Liver (tissue), 3 donors: ENCODE measurements around the gene PHLPP2.

Source experiments
- ATF3 ChIP-seq: IDR thresholded peaks from 2 replicates; pipeline ENCODE4 v1.6.1; 2016; ENCODE audit warnings: antibody characterized with exemption
- GABPA ChIP-seq, 2 donors: IDR thresholded peaks in 1 of 2; conservative IDR thresholded peaks in 1 of 2; 2 replicates each; pipeline ENCODE4 v1.6.1; 2016; ENCODE audit warnings: antibody characterized with exemption in 2 of 2, mild to moderate bottlenecking in 1 of 2, moderate library complexity in 1 of 2
- RAD21 ChIP-seq, 2 donors: IDR thresholded peaks; 2 replicates each; pipeline ENCODE4 v1.6.1; 2016; ENCODE audit warnings: antibody characterized with exemption in 2 of 2, mild to moderate bottlenecking in 2 of 2
- TAF1 ChIP-seq: conservative IDR thresholded peaks from 2 replicates; pipeline ENCODE4 v1.6.1; 2016; ENCODE audit warnings: antibody characterized with exemption, mild to moderate bottlenecking
- TF ChIP-seq, protein P1 (sequence below): IDR thresholded peaks from 2 replicates; pipeline ENCODE4 v1.6.1; 2016; ENCODE audit warnings: antibody characterized with exemption
- TF ChIP-seq, protein P2 (sequence below): fragments of 150-350 bp; IDR thresholded peaks from 2 replicates; pipeline ENCODE4 v1.5.1; 2017; ENCODE audit warnings: improper control_type of control experiment, low read depth, low read length; ENCODE audit not compliant: missing input control
- TF ChIP-seq, protein P3 (sequence below): IDR thresholded peaks from 2 replicates; pipeline ENCODE4 v1.6.1; 2016; ENCODE audit warnings: antibody characterized with exemption, mild to moderate bottlenecking
- donor health status: healthy.
- donor health status: healthy.

DNA sequence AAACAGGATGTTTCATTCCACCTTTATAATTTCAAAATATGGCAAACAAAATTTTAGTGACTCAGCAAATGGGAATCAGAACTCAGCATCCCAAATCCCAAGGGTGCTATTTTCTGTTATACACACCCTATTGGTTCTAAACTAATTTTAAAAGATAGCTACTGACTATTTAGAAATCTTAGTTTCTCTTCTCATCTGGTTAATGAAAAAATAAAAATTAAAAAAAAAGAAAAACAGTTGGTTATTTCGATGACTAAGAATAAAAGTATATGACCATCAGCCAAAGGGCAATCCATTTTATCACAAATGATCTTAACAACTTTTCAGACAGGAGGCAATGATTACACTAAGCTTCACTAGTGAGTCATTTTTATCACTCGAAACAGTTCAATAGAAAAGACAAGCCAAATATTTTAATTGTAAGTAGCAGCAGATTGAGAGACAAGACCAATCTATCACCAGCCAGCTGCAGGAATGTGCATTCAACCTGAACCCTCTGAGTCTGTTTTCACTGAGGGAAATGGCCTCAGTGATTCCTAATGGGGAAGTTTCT lies 15.2 kb downstream of the PHLPP2 start:
- TF ChIP-seq, protein P1, sequence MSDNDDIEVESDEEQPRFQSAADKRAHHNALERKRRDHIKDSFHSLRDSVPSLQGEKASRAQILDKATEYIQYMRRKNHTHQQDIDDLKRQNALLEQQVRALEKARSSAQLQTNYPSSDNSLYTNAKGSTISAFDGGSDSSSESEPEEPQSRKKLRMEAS: no peak
- TF ChIP-seq, protein P2, sequence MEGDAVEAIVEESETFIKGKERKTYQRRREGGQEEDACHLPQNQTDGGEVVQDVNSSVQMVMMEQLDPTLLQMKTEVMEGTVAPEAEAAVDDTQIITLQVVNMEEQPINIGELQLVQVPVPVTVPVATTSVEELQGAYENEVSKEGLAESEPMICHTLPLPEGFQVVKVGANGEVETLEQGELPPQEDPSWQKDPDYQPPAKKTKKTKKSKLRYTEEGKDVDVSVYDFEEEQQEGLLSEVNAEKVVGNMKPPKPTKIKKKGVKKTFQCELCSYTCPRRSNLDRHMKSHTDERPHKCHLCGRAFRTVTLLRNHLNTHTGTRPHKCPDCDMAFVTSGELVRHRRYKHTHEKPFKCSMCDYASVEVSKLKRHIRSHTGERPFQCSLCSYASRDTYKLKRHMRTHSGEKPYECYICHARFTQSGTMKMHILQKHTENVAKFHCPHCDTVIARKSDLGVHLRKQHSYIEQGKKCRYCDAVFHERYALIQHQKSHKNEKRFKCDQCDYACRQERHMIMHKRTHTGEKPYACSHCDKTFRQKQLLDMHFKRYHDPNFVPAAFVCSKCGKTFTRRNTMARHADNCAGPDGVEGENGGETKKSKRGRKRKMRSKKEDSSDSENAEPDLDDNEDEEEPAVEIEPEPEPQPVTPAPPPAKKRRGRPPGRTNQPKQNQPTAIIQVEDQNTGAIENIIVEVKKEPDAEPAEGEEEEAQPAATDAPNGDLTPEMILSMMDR: no peak
- TF ChIP-seq ATF3 (no peak), TAF1 (no peak), RAD21 (IDR thresholded peaks at IDR 0.05) (no peak), GABPA (IDR thresholded peaks at IDR 0.05 in 1 of 2, conservative IDR thresholded peaks at IDR 0.05 in 1 of 2) (no peak)
- TF ChIP-seq, protein P3, sequence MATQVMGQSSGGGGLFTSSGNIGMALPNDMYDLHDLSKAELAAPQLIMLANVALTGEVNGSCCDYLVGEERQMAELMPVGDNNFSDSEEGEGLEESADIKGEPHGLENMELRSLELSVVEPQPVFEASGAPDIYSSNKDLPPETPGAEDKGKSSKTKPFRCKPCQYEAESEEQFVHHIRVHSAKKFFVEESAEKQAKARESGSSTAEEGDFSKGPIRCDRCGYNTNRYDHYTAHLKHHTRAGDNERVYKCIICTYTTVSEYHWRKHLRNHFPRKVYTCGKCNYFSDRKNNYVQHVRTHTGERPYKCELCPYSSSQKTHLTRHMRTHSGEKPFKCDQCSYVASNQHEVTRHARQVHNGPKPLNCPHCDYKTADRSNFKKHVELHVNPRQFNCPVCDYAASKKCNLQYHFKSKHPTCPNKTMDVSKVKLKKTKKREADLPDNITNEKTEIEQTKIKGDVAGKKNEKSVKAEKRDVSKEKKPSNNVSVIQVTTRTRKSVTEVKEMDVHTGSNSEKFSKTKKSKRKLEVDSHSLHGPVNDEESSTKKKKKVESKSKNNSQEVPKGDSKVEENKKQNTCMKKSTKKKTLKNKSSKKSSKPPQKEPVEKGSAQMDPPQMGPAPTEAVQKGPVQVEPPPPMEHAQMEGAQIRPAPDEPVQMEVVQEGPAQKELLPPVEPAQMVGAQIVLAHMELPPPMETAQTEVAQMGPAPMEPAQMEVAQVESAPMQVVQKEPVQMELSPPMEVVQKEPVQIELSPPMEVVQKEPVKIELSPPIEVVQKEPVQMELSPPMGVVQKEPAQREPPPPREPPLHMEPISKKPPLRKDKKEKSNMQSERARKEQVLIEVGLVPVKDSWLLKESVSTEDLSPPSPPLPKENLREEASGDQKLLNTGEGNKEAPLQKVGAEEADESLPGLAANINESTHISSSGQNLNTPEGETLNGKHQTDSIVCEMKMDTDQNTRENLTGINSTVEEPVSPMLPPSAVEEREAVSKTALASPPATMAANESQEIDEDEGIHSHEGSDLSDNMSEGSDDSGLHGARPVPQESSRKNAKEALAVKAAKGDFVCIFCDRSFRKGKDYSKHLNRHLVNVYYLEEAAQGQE: no peak
